Measurements from ENCODE around the gene MECP2.

- TF ChIP-seq CTCF (IDR thresholded peaks at IDR 0.05; ENCODE audit: insufficient read depth, low read length) (no peak), POLR2AphosphoS5 (IDR thresholded peaks at IDR 0.05; ENCODE audit: low read depth) (no peak; the same call in 1 of the 2 replicates)
Observed at GRCh38 chrX:154021131-154021611, 76.3 kb downstream of the MECP2 start.
